Activated gamma-delta T cell treated with Interleukin-2 at 50 U/mL for 16 hours (primary cell): ENCODE results near the gene FMNL2.

Experiments
- DNase-seq: peaks from one replicate; pipeline ENCODE4 v3.0.0-alpha.2; 2020

The FMNL2 gene

GRCh38 chr2:152477347-152478092 lies 142.5 kb downstream of the FMNL2 start:
- no peak for DNase-seq

- no peak for DNase-seq
Measured at GRCh38 chr2:152479282-152479681, 144.3 kb downstream of the FMNL2 start.

- DNase-seq, result no peak
Measured at GRCh38 chr2:152480821-152481399, 145.9 kb downstream of the FMNL2 start.

- DNase-seq, result no peak
Measured at GRCh38 chr2:152481881-152482583, 147.1 kb downstream of the FMNL2 start.

- DNase-seq, result no peak
Measured at GRCh38 chr2:152483276-152484063, 148.5 kb downstream of the FMNL2 start.

- no peak for DNase-seq
Measured at GRCh38 chr2:152485954-152486736, 151.2 kb downstream of the FMNL2 start.

GRCh38 chr2:152486737-152487400 lies 151.9 kb downstream of the FMNL2 start:
- no peak for DNase-seq

GRCh38 chr2:152488075-152488474 lies 153.1 kb downstream of the FMNL2 start:
- no peak for DNase-seq

GRCh38 chr2:152489364-152489763 lies 154.4 kb downstream of the FMNL2 start:
- no peak for DNase-seq

GRCh38 chr2:152490686-152491455 lies 155.9 kb downstream of the FMNL2 start:
- DNase-seq, result no peak

- no peak for DNase-seq
Measured at GRCh38 chr2:152492131-152492530, 157.2 kb downstream of the FMNL2 start.

- DNase-seq, result no peak
Measured at GRCh38 chr2:152492911-152493310, 157.9 kb downstream of the FMNL2 start.

- DNase-seq, result no peak
Measured at GRCh38 chr2:152493417-152493816, 158.4 kb downstream of the FMNL2 start.

GRCh38 chr2:152493945-152494528 lies 159.1 kb downstream of the FMNL2 start:
- DNase-seq, result no peak

GRCh38 chr2:152496371-152496770 lies 161.4 kb downstream of the FMNL2 start:
- no peak for DNase-seq

- DNase-seq, result no peak
Measured at GRCh38 chr2:152497481-152498052, 162.6 kb downstream of the FMNL2 start.

GRCh38 chr2:152499331-152499816 lies 164.4 kb downstream of the FMNL2 start:
- no peak for DNase-seq

- DNase-seq, result no peak
Measured at GRCh38 chr2:152499896-152500735, 165.1 kb downstream of the FMNL2 start.

- no peak for DNase-seq
Measured at GRCh38 chr2:152500772-152501171, 165.8 kb downstream of the FMNL2 start.
